ENCODE results near the gene SHISA2.
A peak's percentile ranks its signal among the peaks of the same experiment; 100 is the strongest.

Gene SHISA2

DNA sequence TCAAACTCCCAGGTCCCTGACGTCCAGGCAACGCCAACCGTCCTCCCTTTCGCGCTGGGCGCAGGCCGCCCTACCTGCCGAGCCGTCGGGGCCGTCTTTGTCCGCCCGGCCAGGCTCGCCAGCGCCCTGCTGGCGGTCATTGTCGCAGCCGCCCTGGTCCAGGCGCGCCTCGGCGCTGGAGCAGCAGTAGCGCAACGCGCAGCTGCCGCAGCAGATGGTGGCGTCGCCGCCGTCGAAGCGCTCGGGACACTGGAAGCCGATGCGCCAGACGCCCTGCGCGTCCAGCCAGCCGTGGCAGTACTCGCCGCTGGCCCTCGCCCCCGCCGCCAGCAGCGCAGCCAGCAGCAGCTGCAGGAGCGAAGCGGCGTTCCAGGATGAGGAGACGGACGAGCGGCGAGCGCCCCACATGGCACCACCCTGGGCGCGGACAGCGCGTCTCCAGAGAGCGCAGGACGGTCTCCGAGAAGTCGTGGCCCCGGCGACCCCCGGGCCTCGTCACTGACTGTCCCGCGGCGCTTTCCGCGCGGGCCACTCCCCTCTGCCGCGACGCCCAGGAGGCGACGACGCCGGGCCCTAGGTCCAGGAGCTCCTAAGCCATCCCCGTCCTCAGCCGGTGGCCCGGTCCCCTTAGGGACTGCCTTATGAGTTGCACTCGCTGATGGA, 1.1 kb downstream of the SHISA2 start:
- TF ChIP-seq, protein P1, sequence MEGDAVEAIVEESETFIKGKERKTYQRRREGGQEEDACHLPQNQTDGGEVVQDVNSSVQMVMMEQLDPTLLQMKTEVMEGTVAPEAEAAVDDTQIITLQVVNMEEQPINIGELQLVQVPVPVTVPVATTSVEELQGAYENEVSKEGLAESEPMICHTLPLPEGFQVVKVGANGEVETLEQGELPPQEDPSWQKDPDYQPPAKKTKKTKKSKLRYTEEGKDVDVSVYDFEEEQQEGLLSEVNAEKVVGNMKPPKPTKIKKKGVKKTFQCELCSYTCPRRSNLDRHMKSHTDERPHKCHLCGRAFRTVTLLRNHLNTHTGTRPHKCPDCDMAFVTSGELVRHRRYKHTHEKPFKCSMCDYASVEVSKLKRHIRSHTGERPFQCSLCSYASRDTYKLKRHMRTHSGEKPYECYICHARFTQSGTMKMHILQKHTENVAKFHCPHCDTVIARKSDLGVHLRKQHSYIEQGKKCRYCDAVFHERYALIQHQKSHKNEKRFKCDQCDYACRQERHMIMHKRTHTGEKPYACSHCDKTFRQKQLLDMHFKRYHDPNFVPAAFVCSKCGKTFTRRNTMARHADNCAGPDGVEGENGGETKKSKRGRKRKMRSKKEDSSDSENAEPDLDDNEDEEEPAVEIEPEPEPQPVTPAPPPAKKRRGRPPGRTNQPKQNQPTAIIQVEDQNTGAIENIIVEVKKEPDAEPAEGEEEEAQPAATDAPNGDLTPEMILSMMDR (IDR thresholded peaks at IDR 0.05; ENCODE audit: low read depth, low read length, missing control alignments), result no peak
- in situ Hi-C loops (cut with HindIII; ENCODE audit: low sequenced_read_pairs), result no loop called here
- DNase-seq (ENCODE audit: low read depth), result no peak
- peak overlapping the region; percentile 59 for H3K4me3 ChIP-seq (ENCODE audit: low read depth, low read length)

DNA sequence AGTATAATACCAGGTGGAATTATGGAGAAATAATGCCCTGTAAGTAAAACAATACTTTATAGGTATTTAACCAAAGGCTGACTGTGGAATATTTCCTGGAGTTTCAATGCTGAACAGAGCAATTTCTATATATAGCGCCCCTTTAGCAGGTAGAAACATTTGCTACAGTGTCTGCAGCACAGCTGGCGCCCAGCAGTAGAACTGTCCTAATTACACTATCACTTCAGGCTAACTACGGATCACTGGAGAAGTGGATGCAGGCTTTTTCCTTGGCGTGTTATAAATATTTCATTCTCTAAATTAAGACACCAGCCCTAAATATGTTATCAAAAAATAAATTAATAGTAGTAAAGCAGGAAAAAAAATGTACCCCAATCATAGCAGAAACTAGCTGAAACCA, 3.1 kb downstream of the SHISA2 start:
- DNase-seq (ENCODE audit: low read depth), result no peak
- H3K4me3 ChIP-seq (ENCODE audit: low read depth, low read length), result peak overlapping the region; percentile 59
- TF ChIP-seq, protein P1 (IDR thresholded peaks at IDR 0.05; ENCODE audit: low read depth, low read length, missing control alignments), result no peak
- in situ Hi-C loops (cut with HindIII; ENCODE audit: low sequenced_read_pairs), result no loop called here

DNA sequence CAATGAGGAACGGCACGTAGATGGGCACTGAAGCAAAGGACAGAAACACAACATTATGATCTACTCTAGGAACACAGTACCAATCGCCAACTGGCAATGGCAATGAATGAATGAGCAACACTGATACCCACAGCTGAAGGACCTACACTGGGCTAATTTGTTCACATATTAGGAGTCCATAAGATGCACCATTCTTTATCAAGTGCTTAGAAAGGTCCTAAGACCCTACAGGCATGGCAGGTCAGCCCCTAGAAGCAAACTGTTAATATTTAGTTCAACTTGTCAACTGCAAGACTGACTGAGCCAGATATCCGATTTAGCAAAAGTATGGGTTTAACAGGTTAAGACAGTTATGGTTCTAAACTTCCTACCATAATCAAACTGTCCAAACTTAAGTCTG, 4.8 kb downstream of the SHISA2 start:
- no peak overlapping the region for H3K4me3 ChIP-seq (ENCODE audit: low read depth, low read length)
- DNase-seq (ENCODE audit: low read depth), result no peak
- TF ChIP-seq, protein P1 (IDR thresholded peaks at IDR 0.05; ENCODE audit: low read depth, low read length, missing control alignments), result no peak
- in situ Hi-C loops (cut with HindIII; ENCODE audit: low sequenced_read_pairs), result no loop called here

DNA sequence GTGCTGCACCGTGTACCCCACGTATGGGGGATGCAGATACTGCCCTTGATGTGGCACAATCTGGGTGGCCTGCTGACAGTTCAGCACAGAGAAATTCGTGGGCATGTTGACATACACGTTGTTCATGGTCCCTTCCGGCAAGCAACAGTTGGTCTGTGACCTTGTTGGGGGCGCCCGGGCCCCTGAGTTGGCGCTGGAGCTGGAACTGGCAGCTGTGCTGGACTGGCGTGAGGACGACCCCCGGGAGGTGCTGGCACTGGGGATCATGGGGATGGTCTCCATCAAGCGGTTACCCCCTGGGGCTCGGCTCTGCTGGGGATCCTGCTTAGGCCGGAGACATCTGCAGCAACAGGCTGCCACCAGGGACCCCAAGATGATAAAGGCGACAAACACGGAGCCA, 5.2 kb downstream of the SHISA2 start:
- in situ Hi-C loops (cut with HindIII; ENCODE audit: low sequenced_read_pairs), result no loop called here
- no peak overlapping the region for H3K4me3 ChIP-seq (ENCODE audit: low read depth, low read length)
- TF ChIP-seq, protein P1 (IDR thresholded peaks at IDR 0.05; ENCODE audit: low read depth, low read length, missing control alignments), result no peak
- no peak for DNase-seq (ENCODE audit: low read depth)

DNA sequence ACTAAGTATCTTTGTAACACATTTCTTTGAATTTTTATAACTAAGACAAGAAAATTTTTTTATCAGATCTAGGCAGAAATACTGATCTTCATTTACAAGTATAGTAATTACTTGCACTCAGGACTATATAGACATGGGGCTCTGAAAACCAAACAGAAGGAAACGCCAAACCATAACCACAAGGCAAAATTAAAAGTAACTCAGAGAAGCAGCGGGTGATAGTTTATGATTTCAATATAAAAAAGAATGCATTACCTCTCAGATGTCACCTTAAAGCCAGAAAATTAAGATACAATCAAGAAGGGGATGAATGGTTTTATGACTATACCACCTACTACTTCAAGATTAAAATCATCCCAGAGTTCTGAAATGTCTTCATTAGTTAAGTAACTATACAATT, 6.7 kb downstream of the SHISA2 start:
- TF ChIP-seq, protein P1 (IDR thresholded peaks at IDR 0.05; ENCODE audit: low read depth, low read length, missing control alignments), result no peak
- in situ Hi-C loops (cut with HindIII; ENCODE audit: low sequenced_read_pairs), result no loop called here
- no peak overlapping the region for H3K4me3 ChIP-seq (ENCODE audit: low read depth, low read length)
- DNase-seq (ENCODE audit: low read depth), result no peak

DNA sequence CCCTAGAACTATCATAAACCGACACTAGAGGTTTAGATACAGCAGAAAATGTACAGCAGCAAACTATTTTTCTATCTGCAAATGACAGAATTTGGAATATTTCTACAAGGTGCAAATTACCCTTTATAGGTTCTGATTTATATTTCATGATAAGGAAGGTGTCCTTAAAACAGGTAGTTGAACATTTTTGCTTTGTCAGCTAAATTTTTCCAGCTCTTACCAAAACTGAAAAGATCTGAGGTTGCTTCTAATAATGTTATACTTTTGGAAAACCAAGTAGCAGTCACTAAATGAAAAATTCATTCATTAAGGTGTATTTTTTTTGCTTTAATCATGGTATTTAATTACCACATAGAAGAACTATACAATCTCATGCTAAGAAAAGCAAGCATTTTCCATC, 9.0 kb downstream of the SHISA2 start:
- DNase-seq (ENCODE audit: low read depth), result no peak
- no peak overlapping the region for H3K4me3 ChIP-seq (ENCODE audit: low read depth, low read length)
- in situ Hi-C loops (cut with HindIII; ENCODE audit: low sequenced_read_pairs), result no loop called here
- TF ChIP-seq, protein P1 (IDR thresholded peaks at IDR 0.05; ENCODE audit: low read depth, low read length, missing control alignments), result no peak

Data from astrocyte of the cerebellum (primary cell).